Fibroblast of lung (primary cell): ENCODE measurements around the gene ETV1. TPM values are rescaled to one million over a fixed set of nuclear protein-coding genes. Genes with fewer than 3 reads are reported as not detected.

Source experiments
- DNase-seq, 2 donors: peaks; one replicate each; pipeline versions ENCODE4 v3.0.0 to v3.0.0-alpha.2; 2010; ENCODE audit warnings: low read depth in 2 of 2
- H2AFZ ChIP-seq: 2 replicates; pipeline ENCODE4 v1.5.1; 2012; ENCODE audit warnings: low read length, control low read depth, inconsistent platforms
- H3K27ac ChIP-seq: 2 replicates; pipeline ENCODE4 v1.5.1; 2011; ENCODE audit warnings: low read length, control low read depth; ENCODE audit not compliant: insufficient read depth
- H3K27me3 ChIP-seq: 2 replicates; pipeline ENCODE4 v1.5.1; 2011; ENCODE audit warnings: mild to moderate bottlenecking, low read length; ENCODE audit not compliant: control insufficient read depth, insufficient read depth
- H3K36me3 ChIP-seq: 2 replicates; pipeline ENCODE4 v1.5.1; 2011; ENCODE audit warnings: low read length; ENCODE audit not compliant: control insufficient read depth, insufficient read depth
- H3K4me1 ChIP-seq: 2 replicates; pipeline ENCODE4 v1.5.1; 2011; ENCODE audit warnings: low read length; ENCODE audit not compliant: control insufficient read depth, insufficient read depth; ENCODE audit errors: extremely low read depth
- H3K4me2 ChIP-seq: 2 replicates; pipeline ENCODE4 v1.5.1; 2011; ENCODE audit warnings: low read length, control low read depth; ENCODE audit not compliant: insufficient read depth; ENCODE audit errors: extremely low read depth
- H3K4me3 ChIP-seq, 4 experiments: fragments of 200-600 bp in 1 of 4; sonication (generic) in 1 of 4; replicated peaks in 1 of 4; 2 replicates each; pipeline ENCODE4 v1.5.1; 2011 to 2016; ENCODE audit warnings: low read length in 4 of 4, low read depth in 3 of 4, mild to moderate bottlenecking in 3 of 4, control low read depth in 2 of 4, inconsistent platforms in 1 of 4, mixed read lengths in 1 of 4; ENCODE audit not compliant: insufficient read depth in 1 of 4; ENCODE audit errors: control extremely low read depth in 1 of 4
- H3K79me2 ChIP-seq: 2 replicates; pipeline ENCODE4 v1.5.1; 2012; ENCODE audit warnings: mild to moderate bottlenecking, low read length, inconsistent platforms; ENCODE audit not compliant: control insufficient read depth, insufficient read depth
- H3K9ac ChIP-seq: 2 replicates; pipeline ENCODE4 v1.5.1; 2011; ENCODE audit warnings: mild to moderate bottlenecking, low read length, control low read depth; ENCODE audit not compliant: insufficient read depth
- H3K9me3 ChIP-seq: 2 replicates; pipeline ENCODE4 v1.5.1; 2012; ENCODE audit warnings: low read depth, low read length; ENCODE audit not compliant: control insufficient read depth, insufficient read depth
- H4K20me1 ChIP-seq: 2 replicates; pipeline ENCODE4 v1.5.1; 2011; ENCODE audit warnings: low read length; ENCODE audit not compliant: control insufficient read depth, insufficient read depth; ENCODE audit errors: extremely low read depth
- CTCF ChIP-seq, 2 donors: IDR thresholded peaks in 1 of 2; conservative IDR thresholded peaks in 1 of 2; 1 replicate in 1 of 2; 2 replicates in 1 of 2; pipeline ENCODE4 v1.5.1; 2011 to 2012; ENCODE audit warnings: low read length in 2 of 2, control low read depth in 1 of 2, inconsistent platforms in 1 of 2, low read depth in 1 of 2, mild to moderate bottlenecking in 1 of 2
- EZH2 ChIP-seq: IDR thresholded peaks from 2 replicates; pipeline ENCODE4 v1.5.1; 2012; ENCODE audit warnings: low read length, control low read depth, mild to moderate bottlenecking; ENCODE audit errors: missing control alignments
- polyA plus RNA-seq, 2 donors: library from polyadenylated mRNA; depleted of rRNA in 1 of 2; stranded (reverse) in 1 of 2; unstranded in 1 of 2; fragments of >200 nt; gene quantifications; 2 replicates each; pipeline ENCODE4 v1.2.1, GENCODE V29; 2011 to 2012; ENCODE audit warnings: missing spikeins in 1 of 2
- total RNA-seq: library from RNA; depleted of rRNA; stranded (reverse); fragments of >200 nt; gene quantifications from 2 replicates; pipeline ENCODE4 v1.2.1, GENCODE V29; 2014

ETV1 gene
- total and polyA plus RNA-seq, 2 donors (not counting 1 experiment from before 2014, with no cell fraction given) = 13.3 to 26.4 TPM

GRCh38 chr7:13986208-13986607 lies 3.3 kb downstream of the ETV1 start:
- Histone ChIP-seq H3K4me2 (peak overlapping the region; percentile 77), H4K20me1 (no peaks in the 10 kb centered on the region), H3K4me3 (peak overlapping the region; percentile 46 to 94 (median 70)), H3K27me3 (no peaks in the 10 kb centered on the region), H3K9ac (no peak overlapping the region), H3K79me2 (peaks cover 15% of the 10 kb centered on the region), H3K27ac (peak overlapping the region; percentile 17), H3K4me1 (peaks cover 5% of the 10 kb centered on the region), H3K9me3 (no peaks in the 10 kb centered on the region), H2AFZ (peak overlapping the region; percentile 33), H3K36me3 (no peaks in the 10 kb centered on the region)
- DNase-seq = peak in 1 of 2 donors; percentile 51
- TF ChIP-seq CTCF (conservative IDR thresholded peaks at IDR 0.05 in 1 of 2, IDR thresholded peaks at IDR 0.05 in 1 of 2; ENCODE audit: low read depth in 1 of 2, low read length in 2 of 2) (no peak), EZH2 (no peak)

GRCh38 chr7:13984831-13985685 lies 4.4 kb downstream of the ETV1 start:
- Histone ChIP-seq H3K4me3 (peak overlapping the region; percentile 46 to 94 (median 70)), H3K79me2 (peaks cover 15% of the 10 kb centered on the region), H3K4me2 (peak overlapping the region; percentile 77), H3K36me3 (no peaks in the 10 kb centered on the region), H3K4me1 (peaks cover 7% of the 10 kb centered on the region), H3K9me3 (no peaks in the 10 kb centered on the region), H2AFZ (peak overlapping the region; percentile 31), H3K9ac (no peak overlapping the region), H3K27ac (peak overlapping the region; percentile 17), H4K20me1 (no peaks in the 10 kb centered on the region), H3K27me3 (no peaks in the 10 kb centered on the region)
- peak in 1 of 2 donors; percentile 54 for DNase-seq
- TF ChIP-seq EZH2 = no peak
- no peak for TF ChIP-seq CTCF (conservative IDR thresholded peaks at IDR 0.05 in 1 of 2, IDR thresholded peaks at IDR 0.05 in 1 of 2; ENCODE audit: low read depth in 1 of 2, low read length in 2 of 2)

GRCh38 chr7:13984061-13984460 lies 5.4 kb downstream of the ETV1 start:
- Histone ChIP-seq H3K9ac (no peak overlapping the region), H3K4me1 (peaks cover 9% of the 10 kb centered on the region), H3K4me3 (peak overlapping the region in 3 of 4 experiments; percentile 5 to 94 (median 19)), H2AFZ (no peak overlapping the region), H3K36me3 (no peaks in the 10 kb centered on the region), H3K4me2 (peak overlapping the region; percentile 77), H4K20me1 (no peaks in the 10 kb centered on the region), H3K27ac (no peak overlapping the region), H3K27me3 (no peaks in the 10 kb centered on the region), H3K79me2 (peaks cover 16% of the 10 kb centered on the region), H3K9me3 (no peaks in the 10 kb centered on the region)
- TF ChIP-seq CTCF (conservative IDR thresholded peaks at IDR 0.05 in 1 of 2, IDR thresholded peaks at IDR 0.05 in 1 of 2; ENCODE audit: low read depth in 1 of 2, low read length in 2 of 2) = no peak
- no peak for TF ChIP-seq EZH2
- peak in 1 of 2 donors; percentile 60 for DNase-seq
